RWPE2 (cell line): Measurements from ENCODE around the gene CTNNBIP1.
A peak's percentile ranks its signal among the peaks of the same experiment; 100 is the strongest.

Experiments used
- ATAC-seq: fragments of 200-7000 bp; cut with Tn5 transposase; 3 replicates; pipeline ENCODE4 v1.9.1; 2021; ENCODE audit warnings: low read depth
- DNase-seq: peaks from one replicate; pipeline ENCODE4 v3.0.0-alpha.2; 2020; ENCODE audit warnings: low spot score
- H3K27ac ChIP-seq: fragments of 450-650 bp; 2 replicates; pipeline ENCODE4 v1.5.1; 2017; ENCODE audit warnings: mild to moderate bottlenecking; ENCODE audit not compliant: poor library complexity, severe bottlenecking
- H3K27me3 ChIP-seq: fragments of 250-450 bp; sonication (Bioruptor Pico); 2 replicates; pipeline ENCODE4 v1.5.1; 2021; ENCODE audit warnings: mild to moderate bottlenecking, moderate library complexity; ENCODE audit not compliant: insufficient read depth, poor library complexity, severe bottlenecking
- H3K36me3 ChIP-seq: fragments of 250-450 bp; sonication (Bioruptor Pico); 2 replicates; pipeline ENCODE4 v1.5.1; 2020; ENCODE audit warnings: low read depth, mild to moderate bottlenecking, moderate library complexity
- H3K4me1 ChIP-seq: fragments of 250-450 bp; sonication (Bioruptor Pico); 2 replicates; pipeline ENCODE4 v1.5.1; 2021; ENCODE audit warnings: mild to moderate bottlenecking, moderate library complexity; ENCODE audit not compliant: insufficient read depth, poor library complexity, severe bottlenecking
- H3K4me3 ChIP-seq: fragments of 250-450 bp; sonication (Bioruptor Pico); 2 replicates; pipeline ENCODE4 v1.5.1; 2021; ENCODE audit warnings: mild to moderate bottlenecking, moderate library complexity; ENCODE audit not compliant: severe bottlenecking
- H3K9me3 ChIP-seq: fragments of 250-450 bp; sonication (Bioruptor Pico); 2 replicates; pipeline ENCODE4 v1.5.1; 2021; ENCODE audit warnings: mild to moderate bottlenecking, moderate library complexity; ENCODE audit not compliant: severe bottlenecking
- TF ChIP-seq, protein P1 (sequence below): fragments of 450-650 bp; IDR thresholded peaks from one replicate; pipeline ENCODE4 v1.5.1; 2017; ENCODE audit warnings: mild to moderate bottlenecking, moderate library complexity; ENCODE audit not compliant: poor library complexity, severe bottlenecking

CTNNBIP1 gene

DNA sequence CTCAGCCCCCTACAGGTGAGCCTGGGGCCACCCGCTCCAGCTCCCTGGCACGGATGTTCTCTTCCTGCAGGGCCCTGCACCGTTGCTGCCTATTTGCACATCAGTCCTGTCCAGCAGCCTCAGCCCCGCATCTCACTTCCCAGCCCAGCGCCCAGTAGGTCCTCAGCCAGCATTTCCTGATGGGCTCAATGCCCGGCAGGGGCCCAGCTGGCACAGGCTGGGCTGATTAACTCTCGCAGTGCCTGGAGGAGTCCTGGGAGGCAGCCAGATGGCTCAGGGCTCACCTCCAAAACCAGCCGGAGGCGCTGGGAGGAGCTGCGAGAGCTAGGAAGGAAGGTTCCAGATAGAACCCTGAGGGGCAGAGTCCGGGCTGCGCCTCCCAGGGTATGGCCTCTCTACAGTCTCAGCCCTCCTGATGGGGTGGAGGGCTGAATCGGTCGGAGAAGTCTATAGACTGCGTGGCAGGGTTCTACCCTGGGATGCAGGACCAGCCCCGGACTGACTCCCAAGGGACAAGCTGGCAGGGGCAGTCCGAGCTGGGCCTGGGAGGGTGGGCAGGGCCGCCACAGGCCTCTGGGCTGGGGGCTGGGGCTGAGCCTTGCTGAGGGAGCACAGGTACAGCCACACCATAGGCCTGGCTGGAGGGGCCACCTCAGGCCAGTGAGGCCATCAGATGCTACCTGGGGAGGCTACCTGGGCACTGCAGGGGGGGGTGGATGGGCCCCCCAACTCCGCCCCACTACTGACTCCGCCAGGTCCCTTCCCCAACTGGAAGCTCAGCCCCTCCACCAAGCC is 67.1 kb downstream of the CTNNBIP1 start:
- DNase-seq, result peak; percentile 51
- H3K36me3 ChIP-seq, result no peaks in the 10 kb centered on the region
- H3K4me1 ChIP-seq, result peaks cover 33% of the 10 kb centered on the region
- H3K27ac ChIP-seq, result peak overlapping the region; percentile 98
- TF ChIP-seq, protein P1, sequence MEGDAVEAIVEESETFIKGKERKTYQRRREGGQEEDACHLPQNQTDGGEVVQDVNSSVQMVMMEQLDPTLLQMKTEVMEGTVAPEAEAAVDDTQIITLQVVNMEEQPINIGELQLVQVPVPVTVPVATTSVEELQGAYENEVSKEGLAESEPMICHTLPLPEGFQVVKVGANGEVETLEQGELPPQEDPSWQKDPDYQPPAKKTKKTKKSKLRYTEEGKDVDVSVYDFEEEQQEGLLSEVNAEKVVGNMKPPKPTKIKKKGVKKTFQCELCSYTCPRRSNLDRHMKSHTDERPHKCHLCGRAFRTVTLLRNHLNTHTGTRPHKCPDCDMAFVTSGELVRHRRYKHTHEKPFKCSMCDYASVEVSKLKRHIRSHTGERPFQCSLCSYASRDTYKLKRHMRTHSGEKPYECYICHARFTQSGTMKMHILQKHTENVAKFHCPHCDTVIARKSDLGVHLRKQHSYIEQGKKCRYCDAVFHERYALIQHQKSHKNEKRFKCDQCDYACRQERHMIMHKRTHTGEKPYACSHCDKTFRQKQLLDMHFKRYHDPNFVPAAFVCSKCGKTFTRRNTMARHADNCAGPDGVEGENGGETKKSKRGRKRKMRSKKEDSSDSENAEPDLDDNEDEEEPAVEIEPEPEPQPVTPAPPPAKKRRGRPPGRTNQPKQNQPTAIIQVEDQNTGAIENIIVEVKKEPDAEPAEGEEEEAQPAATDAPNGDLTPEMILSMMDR, result no peak
- H3K4me3 ChIP-seq, result no peak overlapping the region
- H3K27me3 ChIP-seq, result no peaks in the 10 kb centered on the region
- peak; percentile 30 for ATAC-seq
- no peaks in the 10 kb centered on the region for H3K9me3 ChIP-seq

DNA sequence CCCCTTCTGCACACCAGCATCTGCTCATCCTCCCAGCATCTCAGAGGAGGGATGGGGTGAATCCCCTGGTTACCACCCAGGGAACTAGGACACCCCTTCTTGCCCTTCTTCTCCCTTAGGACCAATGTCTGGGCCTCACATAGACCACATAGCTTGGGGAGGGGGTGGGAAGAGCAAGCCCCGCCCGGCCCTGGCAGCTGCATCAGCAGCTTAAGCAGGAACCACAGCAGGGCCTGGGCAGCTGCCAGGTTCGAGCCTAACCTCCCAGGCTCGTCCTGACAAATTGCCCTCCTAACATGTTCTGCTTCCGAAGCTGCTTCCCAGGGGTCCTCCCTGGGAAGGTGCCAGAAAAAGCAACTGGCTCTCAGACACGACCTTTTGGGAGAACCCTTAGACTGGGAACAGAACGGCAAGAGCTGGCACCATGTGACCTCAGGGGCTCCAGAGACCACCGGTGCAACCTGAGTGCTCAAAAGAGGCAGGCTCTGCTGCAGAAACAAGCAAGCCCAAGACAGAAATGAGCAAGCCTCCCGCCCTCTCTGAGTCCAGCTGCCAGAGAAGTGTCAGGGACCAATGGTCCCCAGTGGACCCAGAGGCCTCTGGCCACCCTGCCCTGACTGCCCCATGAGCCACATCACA is 67.9 kb downstream of the CTNNBIP1 start:
- Histone ChIP-seq H3K4me3 (no peak overlapping the region), H3K27ac (peak overlapping the region; percentile 98), H3K9me3 (no peaks in the 10 kb centered on the region), H3K36me3 (no peaks in the 10 kb centered on the region), H3K4me1 (peaks cover 40% of the 10 kb centered on the region), H3K27me3 (no peaks in the 10 kb centered on the region)
- no peak for ATAC-seq
- TF ChIP-seq, protein P1, result no peak
- DNase-seq, result peak; percentile 57

- H3K9me3 ChIP-seq, result no peaks in the 10 kb centered on the region
- no peaks in the 10 kb centered on the region for H3K36me3 ChIP-seq
- no peak overlapping the region for H3K4me3 ChIP-seq
- no peaks in the 10 kb centered on the region for H3K27me3 ChIP-seq
- no peak for ATAC-seq
- TF ChIP-seq, protein P1, result no peak
- peaks cover 48% of the 10 kb centered on the region for H3K4me1 ChIP-seq
- peak; percentile 28 for DNase-seq
- peak overlapping the region; percentile 98 for H3K27ac ChIP-seq
Measured at GRCh38 chr1:9841460-9841859, 68.6 kb downstream of the CTNNBIP1 start.

DNA sequence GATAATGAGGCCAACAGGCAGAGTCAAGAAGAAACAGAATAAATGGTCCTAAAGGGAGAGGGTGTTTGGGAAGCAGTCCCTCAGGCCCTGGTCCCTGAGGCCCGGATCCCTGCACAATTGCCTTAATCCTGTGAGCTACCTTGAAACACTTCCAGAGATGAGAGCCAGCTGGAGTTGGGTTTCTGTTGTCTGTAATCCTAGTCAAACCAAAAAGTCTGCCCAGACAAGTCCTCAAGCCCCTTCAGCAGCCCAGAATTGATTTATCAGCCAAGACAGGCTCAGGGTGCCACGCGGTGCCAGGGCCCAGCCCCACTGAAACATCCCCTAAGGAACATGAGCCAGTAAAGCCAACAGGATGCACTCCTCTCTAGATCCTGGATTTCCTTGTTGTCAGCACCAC is 69.9 kb downstream of the CTNNBIP1 start:
- H3K27ac ChIP-seq, result peak overlapping the region; percentile 98
- peak; percentile 46 for DNase-seq
- H3K27me3 ChIP-seq, result no peaks in the 10 kb centered on the region
- peaks cover 61% of the 10 kb centered on the region for H3K4me1 ChIP-seq
- ATAC-seq, result no peak; the same call in 2 of the 3 replicates
- TF ChIP-seq, protein P1, result no peak
- H3K9me3 ChIP-seq, result no peaks in the 10 kb centered on the region
- H3K4me3 ChIP-seq, result no peak overlapping the region
- no peaks in the 10 kb centered on the region for H3K36me3 ChIP-seq
